ENCODE results near the gene GALNT2.

GALNT2 gene

GRCh38 chr1:230136453-230137336 is 69.7 kb downstream of the GALNT2 start:
- DNase-seq, result no peak

GRCh38 chr1:230137337-230137815 is 70.3 kb downstream of the GALNT2 start:
- no peak for DNase-seq

DNA sequence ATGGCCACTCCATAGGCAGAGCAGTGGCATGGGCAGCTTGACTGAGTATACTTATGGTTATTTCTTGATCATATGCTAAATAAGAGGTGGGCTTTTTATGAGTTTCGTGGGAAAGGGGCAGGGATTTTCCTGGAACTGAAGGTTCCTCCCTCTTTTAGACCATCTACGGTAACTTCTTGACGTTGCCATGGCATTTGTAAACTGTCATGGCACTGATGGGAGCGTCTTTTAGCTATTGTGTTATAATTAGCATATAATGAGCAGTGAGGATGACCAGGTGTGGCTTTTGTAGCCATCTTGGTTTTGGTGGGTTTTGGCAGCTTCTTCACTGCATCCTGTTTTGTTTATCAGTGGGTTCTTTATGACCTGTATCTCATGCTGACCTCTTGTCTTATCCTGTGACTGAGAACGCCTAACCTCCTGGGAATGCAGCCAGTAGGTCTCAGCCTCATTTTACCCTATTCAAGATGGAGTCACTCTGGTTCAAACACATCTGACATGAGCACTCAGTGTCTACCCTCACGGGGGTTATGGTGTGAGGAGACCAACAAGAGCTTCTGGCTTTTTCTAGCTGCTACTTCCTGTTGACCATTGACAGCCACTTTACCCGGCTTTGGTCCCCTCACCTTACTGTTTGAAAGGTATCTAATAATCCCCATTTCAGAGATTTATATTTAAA is 71.7 kb downstream of the GALNT2 start:
- DNase-seq, result no peak

DNA sequence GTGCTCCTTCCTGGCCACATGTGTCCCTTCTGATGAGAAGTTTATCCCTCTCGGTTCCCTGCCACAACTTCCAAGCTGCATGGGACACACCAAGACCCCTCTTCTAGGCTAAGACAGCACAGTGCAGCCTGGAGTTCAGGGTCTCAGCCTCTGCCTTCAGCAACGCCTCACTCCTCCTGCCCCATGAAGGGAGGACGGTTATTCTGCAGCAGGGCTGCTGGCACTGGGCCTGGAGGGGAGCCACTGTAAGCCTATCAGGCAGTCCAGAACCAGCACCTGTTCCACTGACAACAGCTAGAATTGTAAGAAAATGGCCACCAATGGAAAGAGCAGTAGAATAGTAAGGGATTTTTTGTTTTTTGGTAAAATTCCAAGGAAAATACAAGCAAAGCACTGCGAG is 72.3 kb downstream of the GALNT2 start:
- DNase-seq, result no peak

GRCh38 chr1:230139741-230140140 is 72.7 kb downstream of the GALNT2 start:
- DNase-seq, result no peak

GRCh38 chr1:230140221-230141020 is 73.4 kb downstream of the GALNT2 start:
- DNase-seq, result no peak

GRCh38 chr1:230141021-230141648 is 74.1 kb downstream of the GALNT2 start:
- no peak for DNase-seq

- no peak for DNase-seq
These were observed 75.0 kb downstream of the GALNT2 start for GRCh38 chr1:230141797-230142607.

DNA sequence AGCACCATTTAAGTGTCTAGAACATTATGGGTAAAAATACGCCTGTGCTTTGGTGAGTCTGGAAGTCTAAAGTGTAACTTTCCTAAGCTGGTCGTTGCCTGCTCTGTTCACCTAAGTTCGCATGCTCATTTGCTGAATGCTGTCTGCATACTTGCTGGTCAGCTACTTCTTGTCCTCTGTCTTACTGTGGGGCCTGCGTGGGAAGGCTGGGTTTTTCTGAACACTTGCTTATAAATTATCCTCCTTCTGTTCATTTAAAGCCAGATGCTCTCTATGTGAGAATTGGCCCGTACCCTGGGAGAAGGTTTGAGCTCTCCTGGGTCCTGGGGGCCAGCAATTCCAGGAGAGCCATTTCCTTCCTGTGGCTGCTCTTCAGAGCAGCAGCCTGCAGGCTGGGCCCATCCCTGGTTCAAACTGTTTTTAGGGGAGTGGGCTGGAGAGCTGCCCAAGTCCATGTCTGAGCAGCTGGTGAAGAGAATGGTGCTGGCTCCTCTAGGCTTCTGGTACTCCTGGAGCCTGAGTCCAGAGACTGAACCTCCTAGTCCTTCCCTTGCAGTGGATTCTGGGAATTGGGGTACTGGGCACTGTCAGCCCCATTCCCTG is 75.7 kb downstream of the GALNT2 start:
- no peak for DNase-seq

- DNase-seq, result no peak
These were observed 76.5 kb downstream of the GALNT2 start for GRCh38 chr1:230143534-230143933.

DNA sequence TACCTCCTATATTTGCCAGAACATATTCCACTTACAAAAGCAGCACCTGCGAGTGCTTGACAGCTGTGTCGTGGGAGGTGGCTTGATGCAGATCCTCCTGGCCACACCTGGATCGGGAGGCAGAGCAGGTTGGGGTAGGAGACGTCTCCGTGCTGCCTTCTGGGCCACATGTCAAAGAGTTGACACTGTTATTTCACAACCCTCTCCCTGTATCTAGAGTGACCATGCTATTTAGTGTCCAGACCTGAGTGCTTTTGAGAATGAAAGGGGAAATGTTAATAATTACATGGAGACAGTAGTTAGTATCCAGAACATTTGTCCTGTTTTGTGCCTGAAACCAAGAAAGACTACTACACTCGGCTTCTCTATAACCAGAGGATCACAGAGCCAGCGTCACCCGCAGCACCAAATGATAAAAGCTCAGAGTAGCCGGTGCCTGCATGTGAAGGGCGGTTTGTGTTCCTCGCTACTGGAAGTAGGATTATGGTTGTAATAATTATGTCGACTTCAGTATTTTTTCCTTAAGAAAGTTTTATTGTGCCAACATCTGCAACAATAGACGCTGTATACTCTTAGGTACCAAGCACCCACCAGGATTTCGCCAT is 77.1 kb downstream of the GALNT2 start:
- no peak for DNase-seq

DNA sequence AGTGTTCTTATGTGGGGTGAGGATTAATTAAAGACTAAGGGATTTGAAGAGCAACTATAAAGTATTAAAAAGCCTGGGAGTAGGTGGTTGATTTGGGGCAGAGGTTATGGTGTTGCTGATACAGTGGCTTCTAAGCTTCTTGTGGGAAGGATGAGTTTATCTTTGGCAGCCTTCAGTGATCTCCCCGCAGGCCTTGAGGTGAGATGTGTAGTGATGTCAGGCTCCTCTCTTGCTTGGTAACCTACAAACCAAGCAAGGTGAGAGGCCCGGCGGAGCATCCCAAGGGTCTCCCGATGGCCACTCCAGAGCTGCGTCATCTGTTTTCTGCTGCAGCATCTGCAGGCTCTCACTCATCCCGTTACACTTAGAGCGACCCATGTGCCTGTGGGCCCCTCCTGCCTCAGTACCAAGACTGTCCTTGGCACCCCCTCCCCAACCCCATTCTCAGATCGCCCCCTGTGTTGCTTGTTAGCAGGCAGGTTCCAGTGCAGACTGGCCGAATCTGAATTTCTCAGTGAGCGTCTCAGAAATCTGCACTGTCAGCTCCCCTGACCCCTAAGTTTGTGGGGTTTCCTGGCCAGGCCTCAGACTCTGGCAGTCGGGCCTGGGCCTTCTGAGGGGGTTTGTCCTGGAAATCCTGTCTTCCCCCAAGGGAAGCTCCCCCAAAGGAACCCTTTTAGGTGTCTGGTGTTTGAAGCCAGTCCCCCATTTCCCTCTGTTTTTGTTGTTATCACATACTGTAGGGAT is 77.9 kb downstream of the GALNT2 start:
- no peak for DNase-seq

DNA sequence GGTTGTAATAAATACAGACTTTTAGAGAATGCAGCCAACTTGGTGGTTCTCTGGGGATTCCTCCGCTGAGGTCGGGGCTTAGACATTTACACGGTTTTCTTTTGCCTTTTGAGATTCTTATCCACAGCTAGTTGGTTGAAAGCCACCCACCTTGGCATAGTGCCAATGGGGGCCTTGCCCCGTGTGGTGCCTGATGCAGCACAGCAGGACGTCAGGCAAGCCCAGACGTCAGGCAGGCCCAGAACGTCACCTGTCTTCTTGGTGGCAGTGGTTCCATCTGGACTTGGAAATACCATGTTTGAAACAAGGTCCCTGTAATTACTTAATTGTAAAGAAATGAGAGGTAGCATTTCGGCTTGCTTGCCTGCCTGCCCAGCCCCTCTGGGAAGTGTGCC is 78.5 kb downstream of the GALNT2 start:
- DNase-seq, result no peak

GRCh38 chr1:230145953-230146476 is 79.0 kb downstream of the GALNT2 start:
- DNase-seq, result no peak

DNA sequence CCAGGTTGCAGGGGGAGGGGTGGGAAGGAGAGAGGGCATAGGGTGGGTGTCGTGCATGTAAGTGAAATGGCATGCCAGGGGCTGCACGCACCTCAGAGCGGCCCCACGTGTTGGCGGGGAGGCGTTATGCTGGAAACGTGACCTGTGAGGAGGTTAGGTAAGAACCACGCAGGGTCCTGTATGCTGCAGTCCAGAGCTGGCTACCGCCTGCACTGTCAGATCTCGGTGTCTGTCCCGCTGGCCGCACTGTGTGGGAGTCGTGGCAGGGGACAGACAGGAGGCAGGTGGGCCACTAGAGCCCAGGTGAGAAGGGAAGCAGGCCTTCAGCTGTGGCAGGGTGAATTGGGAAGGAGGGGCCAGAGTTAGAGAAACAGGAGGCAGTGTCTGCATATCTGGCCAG is 79.7 kb downstream of the GALNT2 start:
- no peak for DNase-seq

GRCh38 chr1:230147253-230148125 is 80.5 kb downstream of the GALNT2 start:
- no peak for DNase-seq

GRCh38 chr1:230148126-230148652 is 81.2 kb downstream of the GALNT2 start:
- DNase-seq, result no peak

DNA sequence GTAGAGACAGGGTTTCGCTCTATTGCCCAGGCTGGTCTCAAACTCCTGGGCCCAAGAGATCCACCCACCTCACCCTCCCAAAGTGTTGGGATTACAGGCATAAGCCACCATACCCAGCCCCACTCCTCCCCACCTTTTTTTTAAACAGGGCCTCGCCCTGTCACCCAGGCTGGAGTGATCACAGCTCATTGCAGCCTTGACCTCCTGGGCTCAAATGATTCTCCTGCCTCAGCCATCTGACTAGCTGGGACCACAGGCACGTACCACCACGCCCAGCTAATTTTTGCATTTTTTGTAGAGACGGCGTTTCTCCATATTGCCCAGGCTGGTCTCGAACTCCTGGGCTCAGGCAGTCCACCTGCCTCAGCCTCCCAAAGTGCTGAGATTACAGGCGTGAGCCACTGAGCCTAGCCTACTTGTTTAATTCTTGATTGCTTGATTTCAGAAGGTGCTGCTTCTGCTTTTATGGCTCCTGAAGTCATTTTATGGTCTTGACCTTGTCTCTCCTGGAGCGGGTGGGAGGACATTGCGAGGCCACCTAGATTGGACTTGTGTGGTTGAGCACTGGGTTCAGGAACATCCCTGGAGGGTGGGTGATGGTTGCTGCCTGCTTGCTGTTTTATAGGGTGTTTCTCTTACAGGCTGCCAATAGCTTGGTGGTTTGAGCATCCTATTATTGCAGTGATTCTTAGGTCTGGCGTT is 81.9 kb downstream of the GALNT2 start:
- no peak for DNase-seq

Data from activated effector memory CD4-positive, alpha-beta T cell treated with Interleukin-2 at 50 U/mL for 16 hours (primary cell).